ENCODE measurements around the gene NR1H3. TPM values are rescaled to one million over a fixed set of nuclear protein-coding genes. Genes with fewer than 3 reads are reported as not detected.
"Not testable (repeated sequence)": the region's sequence is repeated elsewhere in the genome, so short reads cannot be mapped to it uniquely, and the experiment has no call there.

Gene NR1H3
- total RNA-seq = 10 to 100 TPM; 31.8 to 34.2 TPM

- peaks cover 37% of the 10 kb centered on the region for H3K4me1 ChIP-seq (replicated peaks)
- H3K27me3 ChIP-seq (replicated peaks; ENCODE audit: insufficient read depth) = no peaks in the 10 kb centered on the region
- DNase-seq (ENCODE audit: low spot score) = peak; percentile 25
- no peaks in the 10 kb centered on the region for H3K9me3 ChIP-seq
- H3K36me3 ChIP-seq = no peaks in the 10 kb centered on the region
- H3K4me3 ChIP-seq = peak within 1 kb of the TSS; percentile 11
- 6% methylated on average over 15 of the region's 15 CpGs for whole genome bisulfite sequencing
- H3K27ac ChIP-seq = peak within 1 kb of the TSS; percentile 72 to 79
- intact Hi-C loops (cut with DNase I) = loop anchor here (5.0 kb wide), 1 partner anchor 100 kb away; no protein-coding TSS in a partner anchor
- peak; percentile 9 for TF ChIP-seq POLR2AphosphoS5 (IDR thresholded peaks at IDR 0.05)
- TF ChIP-seq POLR2A (IDR thresholded peaks at IDR 0.05) = no peak
- peak in 3 of 4 experiments; percentile 17 to 54 (median 49) for TF ChIP-seq CTCF (IDR thresholded peaks at IDR 0.05)
Observed at GRCh38 chr11:47257517-47258316, at the start of gene NR1H3. Gene NR1H3 (plus strand): TSS chr11:47257996. CDS start chr11:47259217, 1,221 bp downstream.

GRCh38 chr11:47208008-47208552 lies 49.7 kb upstream of the NR1H3 start:
- H3K27me3 ChIP-seq (replicated peaks; ENCODE audit: insufficient read depth); H3K27ac ChIP-seq; intact Hi-C loops (cut with DNase I); H3K4me1 ChIP-seq (replicated peaks); H3K36me3 ChIP-seq; H3K9me3 ChIP-seq; DNase-seq (ENCODE audit: low spot score); H3K4me3 ChIP-seq: not testable (repeated sequence)
- WGBS = 93% methylated on average over 13 of the region's 13 CpGs

- 88% methylated on average over 5 of the region's 5 CpGs for WGBS
- TF ChIP-seq POLR2AphosphoS5 (IDR thresholded peaks at IDR 0.05) = no peak
- TF ChIP-seq CTCF (IDR thresholded peaks at IDR 0.05) = no peak
- TF ChIP-seq POLR2A (IDR thresholded peaks at IDR 0.05) = no peak
- Histone ChIP-seq H3K27ac (no peak overlapping the region), H3K4me3 (no peak overlapping the region), H3K9me3 (no peaks in the 10 kb centered on the region), H3K36me3 (no peaks in the 10 kb centered on the region), H3K4me1 (replicated peaks) (no peaks in the 10 kb centered on the region), H3K27me3 (replicated peaks; ENCODE audit: insufficient read depth) (no peaks in the 10 kb centered on the region)
- no peak for DNase-seq (ENCODE audit: low spot score)
- intact Hi-C loops (cut with DNase I) = no loop called here
Observed at GRCh38 chr11:47208628-47209027, 49.2 kb upstream of the NR1H3 start.

GRCh38 chr11:47212938-47213337 lies 44.9 kb upstream of the NR1H3 start:
- Histone ChIP-seq H3K27me3 (replicated peaks; ENCODE audit: insufficient read depth) (no peaks in the 10 kb centered on the region), H3K36me3 (no peaks in the 10 kb centered on the region), H3K4me1 (replicated peaks) (peaks cover 15% of the 10 kb centered on the region), H3K27ac (no peak overlapping the region), H3K9me3 (no peaks in the 10 kb centered on the region), H3K4me3 (no peak overlapping the region)
- intact Hi-C loops (cut with DNase I) = no loop called here
- 83% methylated on average over 12 of the region's 12 CpGs for WGBS
- DNase-seq (ENCODE audit: low spot score) = no peak
- no peak for TF ChIP-seq CTCF (IDR thresholded peaks at IDR 0.05)
- no peak for TF ChIP-seq POLR2AphosphoS5 (IDR thresholded peaks at IDR 0.05)
- TF ChIP-seq POLR2A (IDR thresholded peaks at IDR 0.05) = no peak

GRCh38 chr11:47213950-47214565 lies 43.7 kb upstream of the NR1H3 start:
- Histone ChIP-seq H3K27me3 (replicated peaks; ENCODE audit: insufficient read depth) (no peaks in the 10 kb centered on the region), H3K4me1 (replicated peaks) (peaks cover 15% of the 10 kb centered on the region), H3K27ac (peak overlapping the region; percentile 94 to 95), H3K9me3 (no peaks in the 10 kb centered on the region), H3K36me3 (no peaks in the 10 kb centered on the region), H3K4me3 (peak overlapping the region; percentile 46 to 47)
- 9% methylated on average over 20 of the region's 20 CpGs for WGBS
- intact Hi-C loops (cut with DNase I) = loop anchor here (1.0 to 2.0 kb wide), 2 partner anchors 27 to 35 kb away; partner anchors contain the start of gene ACP2
- TF ChIP-seq CTCF (IDR thresholded peaks at IDR 0.05) (peak in 1 of 4 experiments; percentile 6), POLR2A (IDR thresholded peaks at IDR 0.05) (peak; percentile 70), POLR2AphosphoS5 (IDR thresholded peaks at IDR 0.05) (peak; percentile 59)
- peak; percentile 90 for DNase-seq (ENCODE audit: low spot score)
